ENCODE data around the gene RPL10A.

- TF ChIP-seq, protein P1, sequence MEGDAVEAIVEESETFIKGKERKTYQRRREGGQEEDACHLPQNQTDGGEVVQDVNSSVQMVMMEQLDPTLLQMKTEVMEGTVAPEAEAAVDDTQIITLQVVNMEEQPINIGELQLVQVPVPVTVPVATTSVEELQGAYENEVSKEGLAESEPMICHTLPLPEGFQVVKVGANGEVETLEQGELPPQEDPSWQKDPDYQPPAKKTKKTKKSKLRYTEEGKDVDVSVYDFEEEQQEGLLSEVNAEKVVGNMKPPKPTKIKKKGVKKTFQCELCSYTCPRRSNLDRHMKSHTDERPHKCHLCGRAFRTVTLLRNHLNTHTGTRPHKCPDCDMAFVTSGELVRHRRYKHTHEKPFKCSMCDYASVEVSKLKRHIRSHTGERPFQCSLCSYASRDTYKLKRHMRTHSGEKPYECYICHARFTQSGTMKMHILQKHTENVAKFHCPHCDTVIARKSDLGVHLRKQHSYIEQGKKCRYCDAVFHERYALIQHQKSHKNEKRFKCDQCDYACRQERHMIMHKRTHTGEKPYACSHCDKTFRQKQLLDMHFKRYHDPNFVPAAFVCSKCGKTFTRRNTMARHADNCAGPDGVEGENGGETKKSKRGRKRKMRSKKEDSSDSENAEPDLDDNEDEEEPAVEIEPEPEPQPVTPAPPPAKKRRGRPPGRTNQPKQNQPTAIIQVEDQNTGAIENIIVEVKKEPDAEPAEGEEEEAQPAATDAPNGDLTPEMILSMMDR (IDR thresholded peaks at IDR 0.05; ENCODE audit: low read depth, low read length, poor library complexity, severe bottlenecking) = no peak
- TF ChIP-seq EZH2phosphoT487 (IDR thresholded peaks at IDR 0.05; ENCODE audit: borderline replicate concordance, low read length) = no peak
Observed at GRCh38 chr6:35468980-35469750, 964 bp downstream of the RPL10A start.

All from DOHH2 (cell line).